Dedifferentiated amniotic fluid mesenchymal stem cell (primary cell): ENCODE results near the gene ALPL.
"Not testable (repeated sequence)": the region's sequence is repeated elsewhere in the genome, so short reads cannot be mapped to it uniquely, and the experiment has no call there.

Source experiments
- DNase-seq: peaks from one replicate; pipeline ENCODE4 v3.0.0-alpha.2; 2016; ENCODE audit errors: extremely low spot score

ALPL gene

DNA sequence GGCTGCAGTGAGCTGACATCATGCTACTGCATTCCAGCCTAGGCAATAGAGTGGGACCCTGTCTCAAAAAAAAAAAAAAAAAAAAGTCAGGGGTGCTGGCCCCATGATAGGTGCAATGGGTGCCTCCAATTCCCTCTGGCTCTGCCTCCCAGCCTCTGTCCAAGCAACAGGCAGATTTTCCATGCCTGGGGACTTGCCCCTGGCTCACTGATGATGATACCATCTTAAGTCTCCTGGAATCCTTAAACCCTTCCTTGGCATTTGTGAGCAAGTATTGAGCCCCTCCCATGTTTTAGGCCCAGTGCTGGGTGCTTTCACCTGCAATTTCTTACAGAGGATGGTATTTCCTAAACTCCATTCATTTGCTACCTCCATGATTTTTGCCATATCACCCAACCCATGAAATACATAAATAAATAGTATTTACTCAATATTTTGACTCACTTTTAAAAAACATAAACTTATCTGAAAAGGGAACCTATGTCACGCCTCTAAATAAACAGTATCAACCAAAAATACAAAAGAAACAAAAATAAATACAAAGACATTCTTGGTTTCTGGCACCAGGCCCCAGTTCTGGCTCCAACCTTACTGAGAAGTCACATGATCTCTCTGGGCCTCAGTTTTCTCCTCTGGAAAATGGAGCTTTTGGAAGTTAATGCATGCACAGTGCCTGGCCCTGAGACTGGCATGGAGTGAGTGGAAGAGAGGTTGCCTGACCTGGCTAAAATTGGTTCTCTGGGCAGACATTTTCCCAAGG, 1.5 kb upstream of the ALPL start:
- no peak for DNase-seq

DNA sequence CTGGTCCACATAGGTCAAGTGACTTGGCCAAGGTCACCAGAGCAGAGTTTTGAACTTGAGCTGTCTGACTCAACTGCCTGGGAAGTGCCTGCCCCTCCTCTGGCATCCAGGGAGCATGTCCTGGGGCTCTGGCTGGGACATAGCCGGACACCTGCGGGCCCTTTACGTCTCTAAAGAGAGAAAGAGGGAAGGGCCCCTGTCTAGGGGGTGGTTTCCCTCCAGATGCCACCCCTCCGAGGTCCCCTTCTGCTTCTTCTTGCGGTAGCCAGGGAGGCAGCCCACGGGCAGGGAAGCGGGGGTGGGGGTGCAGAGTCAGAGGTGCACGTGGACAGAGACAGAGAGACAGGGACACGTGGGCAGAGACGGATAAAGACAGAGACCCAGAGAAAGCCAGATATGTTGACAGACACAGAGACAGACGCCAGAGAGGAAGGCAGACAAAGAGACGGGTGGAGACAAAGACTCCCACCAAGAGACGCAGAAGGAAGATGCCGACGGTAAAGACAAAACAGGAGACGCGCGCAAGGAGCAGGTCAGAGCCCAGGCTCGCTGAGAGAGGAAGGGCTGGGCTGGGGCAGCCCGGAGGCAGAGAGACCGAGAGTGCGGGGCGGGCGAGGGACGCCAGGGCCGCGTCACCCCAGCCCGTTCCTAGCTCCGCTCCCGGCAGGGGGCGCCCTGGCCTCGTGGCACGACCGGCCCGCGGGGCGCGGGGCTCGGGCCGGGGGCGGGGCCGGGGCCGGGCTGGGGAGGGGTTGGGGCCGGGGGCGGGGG, 458 bp upstream of the ALPL start:
- DNase-seq: peak; percentile 23

DNA sequence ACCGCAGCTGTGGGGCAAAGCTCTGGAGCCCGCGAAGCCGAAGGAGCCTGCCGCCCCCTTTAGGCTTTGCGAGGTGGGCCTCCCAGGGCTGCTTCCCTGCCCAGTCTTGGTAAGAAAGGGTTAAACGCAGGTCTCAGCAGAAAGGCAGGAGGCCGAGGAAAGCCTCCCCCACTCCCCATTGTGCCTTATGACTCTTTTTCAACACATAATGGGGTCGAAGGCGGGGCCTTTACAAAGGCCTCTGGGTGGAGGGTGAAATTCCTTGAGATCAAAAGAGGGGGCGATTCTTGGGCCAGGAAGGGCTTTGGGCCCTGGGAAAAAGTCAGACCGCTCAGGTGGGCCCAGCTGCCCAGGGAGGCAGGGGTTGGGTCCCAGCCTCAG, 880 bp downstream of the ALPL start:
- no peak for DNase-seq

DNA sequence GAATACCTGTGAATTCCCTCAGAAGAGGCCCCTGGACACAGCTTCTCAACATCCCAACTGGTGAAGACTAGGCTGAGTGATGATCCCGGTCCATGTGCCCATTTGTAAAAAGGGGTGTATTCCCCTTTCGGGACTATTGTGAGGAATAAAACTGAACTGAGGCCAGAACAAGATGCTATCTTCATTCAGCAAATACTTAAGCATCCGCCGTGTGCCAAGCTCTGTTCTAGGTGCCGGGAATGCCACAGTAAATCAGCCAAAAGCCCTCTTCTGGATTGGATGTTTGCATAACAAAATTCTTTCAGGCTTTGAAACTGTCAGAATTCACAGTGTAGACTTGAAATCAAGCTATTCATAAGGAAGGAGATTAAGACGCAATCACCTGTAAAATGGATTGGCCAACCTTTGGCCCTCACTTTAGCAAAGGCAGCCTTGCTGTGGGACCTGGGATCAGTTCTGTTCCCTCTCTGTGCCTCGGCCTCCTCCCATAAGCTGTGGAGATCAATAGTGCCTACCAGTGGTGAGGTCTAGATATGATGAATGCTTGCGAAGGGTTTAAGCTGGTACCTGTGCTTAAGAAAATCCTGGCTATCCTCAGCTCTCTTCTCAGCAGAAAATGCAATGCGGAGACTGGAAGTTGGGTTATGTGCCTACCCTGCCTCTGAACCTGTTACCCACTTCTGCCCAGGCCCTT, 1.8 kb downstream of the ALPL start:
- no peak for DNase-seq

DNA sequence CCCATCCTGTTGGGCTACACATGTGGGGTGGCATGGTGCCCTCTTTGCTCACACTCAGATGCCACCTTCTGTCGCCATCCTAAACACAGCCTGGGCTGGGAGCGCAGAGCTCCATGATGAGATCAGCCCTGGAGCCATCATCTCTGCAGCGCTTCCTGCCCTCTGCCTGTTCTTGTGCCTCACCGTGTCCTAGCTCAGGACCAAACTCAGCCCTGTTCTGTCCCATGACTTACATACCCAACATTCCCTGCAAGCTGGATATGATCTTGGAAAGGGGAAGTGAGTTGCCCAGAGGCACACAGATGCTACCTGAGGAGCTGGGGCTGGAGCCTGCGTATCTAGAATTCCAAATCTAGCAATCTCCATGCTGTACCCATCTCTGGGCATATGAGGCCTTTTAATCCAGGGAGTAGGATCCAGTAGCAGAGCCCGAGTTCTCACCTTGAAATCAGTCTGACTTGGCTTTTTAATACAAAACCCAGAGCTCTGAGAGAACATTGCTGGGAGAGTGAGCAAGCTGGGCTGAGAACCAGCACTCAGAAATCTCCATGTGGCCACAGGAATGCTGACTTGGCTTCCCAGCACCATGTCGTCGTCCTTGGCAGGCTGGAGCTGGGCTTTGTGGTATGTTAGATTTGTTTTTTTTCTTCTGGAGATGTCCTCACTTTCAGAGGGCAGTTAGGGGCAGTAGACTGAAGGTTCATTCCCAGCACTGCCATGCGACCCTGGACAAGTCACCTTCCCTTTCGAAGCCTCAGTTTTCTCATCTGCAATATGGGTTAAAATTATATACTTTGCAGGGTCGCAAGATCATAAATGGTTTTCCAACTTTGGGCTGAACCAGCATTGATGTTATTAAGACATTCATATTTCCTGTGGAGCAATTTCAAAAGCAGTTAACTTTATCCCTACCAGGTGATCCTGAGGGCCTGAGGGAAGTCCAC, 2.6 kb downstream of the ALPL start:
- peak; percentile 97 for DNase-seq

DNA sequence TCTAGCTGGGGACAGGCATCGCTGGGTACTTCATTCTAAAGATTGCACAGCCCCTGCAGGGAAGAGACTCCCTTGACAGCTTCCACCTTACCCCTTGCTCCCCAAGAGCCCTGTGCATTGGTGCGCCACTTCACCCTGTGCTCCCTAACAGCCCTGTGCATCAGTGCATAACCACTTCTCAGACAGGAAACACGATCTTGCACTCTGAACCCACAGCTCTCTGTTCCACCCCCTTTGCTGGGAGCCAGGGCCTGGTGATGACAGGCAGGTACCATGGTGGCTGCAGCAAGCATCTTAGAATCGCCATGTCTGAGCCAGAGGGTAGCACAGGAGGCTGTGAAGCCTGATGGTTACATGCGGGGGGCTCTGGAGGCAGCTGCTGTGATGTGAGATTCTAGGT, 5.0 kb downstream of the ALPL start:
- DNase-seq: no peak

DNA sequence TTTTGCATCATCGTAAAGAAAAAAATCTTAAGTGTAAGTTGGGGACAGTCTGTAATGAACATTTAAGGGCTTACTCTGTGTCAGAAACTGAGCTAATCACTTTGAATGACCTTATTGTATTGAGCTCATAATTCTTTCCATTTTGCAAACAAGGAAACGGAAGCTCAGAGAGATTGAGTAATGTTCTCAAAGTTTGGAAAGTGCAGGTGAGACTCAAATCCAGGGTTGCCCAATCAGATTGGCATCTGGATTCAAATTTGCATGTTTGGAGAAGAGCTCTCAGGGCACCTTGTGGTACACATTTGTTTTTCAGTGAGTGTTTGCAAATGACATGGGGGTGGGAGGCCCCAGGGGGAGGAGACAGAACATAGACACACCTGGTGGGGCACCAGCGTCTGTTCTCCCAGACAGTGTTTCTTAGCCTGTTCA, 8.0 kb downstream of the ALPL start:
- DNase-seq: no peak

DNA sequence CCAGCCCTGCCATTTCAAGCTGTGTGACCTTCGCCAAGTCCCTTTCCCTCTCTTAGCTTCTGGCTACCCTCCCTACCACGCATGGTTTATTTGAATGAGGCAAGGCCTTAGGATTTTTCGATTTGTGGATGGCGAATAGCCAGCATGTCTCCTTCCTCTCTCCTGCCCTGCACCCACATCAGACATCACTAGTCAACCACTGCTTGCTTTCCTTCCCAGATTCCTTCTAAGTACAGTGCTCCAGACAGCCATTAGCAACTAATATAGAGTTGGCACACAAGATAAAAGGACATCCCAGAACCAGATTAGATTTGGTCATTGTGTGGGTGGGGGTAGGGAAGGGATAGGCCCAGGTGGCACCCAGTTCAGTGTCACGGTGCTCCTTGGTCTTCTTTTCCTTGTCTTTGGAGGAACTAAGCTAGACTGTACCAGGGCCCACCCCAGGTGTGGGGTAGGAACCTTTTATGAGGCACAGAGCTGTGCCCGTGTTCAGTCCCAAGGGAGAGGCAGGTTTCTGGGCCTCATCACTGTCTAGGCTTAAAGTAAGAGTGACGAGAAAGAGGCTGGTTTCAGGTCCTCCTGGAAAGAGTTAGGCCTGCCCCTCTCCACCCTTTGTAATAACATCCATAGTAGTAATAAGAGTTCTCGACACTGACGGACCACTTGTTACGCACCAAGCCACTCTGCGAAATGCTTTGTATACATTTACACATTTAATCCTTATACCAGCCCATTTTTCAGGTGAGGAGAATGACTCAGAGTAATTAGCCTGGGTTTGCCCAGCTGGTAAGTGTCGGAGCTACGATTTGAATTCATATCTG, 8.6 kb downstream of the ALPL start:
- DNase-seq: no peak

DNA sequence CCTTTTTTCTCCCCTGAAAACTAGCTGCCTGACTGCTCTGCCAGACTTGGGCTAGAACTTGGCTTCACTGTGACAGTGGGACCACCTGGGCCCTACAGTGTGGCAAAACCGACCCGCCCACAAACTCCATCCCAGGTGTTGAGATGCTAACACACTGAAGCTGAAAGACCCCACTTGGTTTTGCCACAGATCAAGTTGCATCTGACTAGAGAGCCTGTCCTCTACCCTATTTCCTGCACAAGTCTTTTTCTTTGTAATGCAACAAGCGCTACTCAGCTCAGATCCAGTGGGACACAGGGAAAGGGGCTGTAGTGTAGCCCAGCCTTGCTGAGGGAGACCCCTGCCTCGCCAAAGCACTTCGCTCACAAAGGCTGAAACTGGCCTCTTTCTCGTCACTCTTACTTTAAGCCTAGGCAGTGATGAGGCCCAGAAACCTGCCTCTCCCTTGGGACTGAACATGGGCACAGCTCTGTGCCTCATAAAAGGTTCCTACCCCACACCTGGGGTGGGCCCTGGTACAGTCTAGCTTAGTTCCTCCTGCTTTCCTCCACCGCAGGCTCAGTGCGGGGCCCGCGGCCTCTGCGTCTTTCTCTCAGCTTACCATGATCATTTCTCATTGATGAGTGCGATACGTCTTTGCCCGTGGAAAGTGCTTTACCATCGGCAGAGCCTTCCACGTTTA, 9.7 kb downstream of the ALPL start:
- no peak for DNase-seq

DNA sequence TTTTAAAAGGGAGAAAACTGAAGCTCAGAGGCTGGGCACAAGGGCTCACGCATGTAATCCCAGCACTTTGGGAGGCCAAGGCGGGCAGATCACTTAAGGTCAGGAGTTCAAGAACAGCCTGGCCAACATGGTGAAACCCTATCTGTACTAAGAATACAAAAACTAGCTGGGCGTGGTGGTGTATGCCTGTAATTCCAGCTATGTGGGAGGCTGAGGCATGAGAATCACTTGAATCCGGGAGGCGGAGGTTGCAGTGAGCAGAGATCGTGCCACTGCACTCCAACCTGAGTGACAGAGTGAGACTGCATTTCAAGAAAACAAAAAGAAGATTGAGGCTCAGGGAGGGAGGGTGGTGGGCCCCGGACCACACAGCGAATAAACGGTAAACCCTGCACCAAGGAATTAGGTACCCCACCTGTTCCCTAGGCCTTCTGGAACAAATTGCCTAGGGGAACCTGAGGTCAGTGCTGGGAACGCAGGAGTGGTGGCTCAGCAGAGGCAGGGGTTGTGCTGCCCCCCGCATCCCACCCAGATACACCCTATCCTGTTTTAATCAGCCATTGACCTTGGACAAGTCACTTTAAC, 10.4 kb downstream of the ALPL start:
- not testable (repeated sequence) for DNase-seq

DNA sequence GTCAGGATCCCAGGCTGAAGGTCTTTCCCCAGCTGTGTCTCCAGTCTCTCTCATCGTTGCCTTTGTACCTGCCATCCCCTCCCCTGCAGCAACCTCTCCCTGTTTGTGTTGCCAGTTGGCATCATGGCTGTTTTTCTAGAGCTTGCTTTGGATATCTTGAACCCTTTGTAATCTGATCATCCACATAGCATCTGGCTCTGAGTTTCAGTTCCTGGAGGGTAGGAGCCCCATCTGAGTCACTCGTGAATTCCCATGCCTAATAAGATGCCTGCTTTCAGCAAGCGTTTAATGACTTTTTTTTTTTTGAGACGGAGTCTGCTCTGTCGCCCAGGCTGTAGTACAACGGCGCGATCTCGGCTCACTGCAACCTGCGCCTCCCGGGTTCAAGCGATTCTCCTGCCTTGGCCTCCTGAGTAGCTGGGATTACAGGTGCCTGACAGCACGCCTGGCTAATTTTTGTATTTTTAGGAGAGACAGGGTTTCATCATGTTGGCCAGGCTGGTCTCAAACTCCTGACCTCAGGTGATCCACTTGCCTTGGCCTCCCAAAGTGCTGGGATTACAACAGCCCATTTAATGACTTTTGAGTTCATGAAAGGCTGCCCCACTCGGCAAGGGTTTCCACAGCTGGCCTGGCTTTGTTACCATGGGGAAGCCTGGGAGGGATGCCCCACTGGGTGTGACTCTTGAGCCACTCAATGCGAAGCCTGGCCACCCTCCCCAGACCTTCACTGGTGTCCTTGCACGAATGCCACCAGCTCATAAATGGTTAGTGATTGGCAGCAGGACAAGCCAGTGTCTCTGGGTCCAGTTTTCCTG, 11.9 kb downstream of the ALPL start:
- DNase-seq: peak; percentile 34

DNA sequence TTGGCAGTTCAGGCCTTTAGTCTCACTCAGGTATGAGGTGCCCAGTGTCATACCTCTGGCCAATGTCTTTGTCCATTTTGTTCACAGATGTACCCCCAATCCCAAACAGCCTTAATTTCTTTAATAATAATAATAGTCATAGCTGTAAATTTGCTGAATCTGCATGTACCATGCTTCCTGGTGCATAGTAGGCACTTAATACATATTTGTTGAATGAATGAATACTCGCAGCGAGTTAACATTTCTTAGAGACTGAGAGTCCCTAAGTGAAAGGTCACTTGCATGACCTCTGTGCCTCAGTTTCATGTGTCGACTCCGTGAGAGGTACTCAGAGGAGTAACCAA, 12.5 kb downstream of the ALPL start:
- DNase-seq: no peak

DNA sequence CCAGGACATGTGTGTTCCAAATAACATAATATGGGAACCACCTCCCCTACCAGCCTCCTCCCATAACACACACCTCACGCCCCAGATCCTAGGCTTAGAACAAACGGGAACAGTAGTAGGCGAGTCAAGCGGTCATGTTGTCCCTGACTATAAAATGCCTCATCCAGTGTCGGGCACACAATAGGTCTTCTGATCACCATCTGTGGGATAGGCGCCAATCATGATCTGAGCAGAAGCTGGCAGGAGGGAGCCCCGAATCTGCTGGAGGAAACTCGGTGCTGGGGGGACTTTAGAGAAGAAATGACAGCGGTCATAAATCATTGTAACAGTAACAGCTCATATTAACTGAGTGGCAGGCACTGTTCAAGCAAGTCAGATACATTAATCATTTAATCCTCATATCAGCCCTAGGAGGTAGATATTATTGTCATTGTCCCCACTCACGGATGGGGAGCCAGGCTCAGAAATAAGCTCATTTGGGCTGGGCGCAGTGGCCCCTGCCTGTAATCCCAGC, 13.4 kb downstream of the ALPL start:
- DNase-seq: no peak

DNA sequence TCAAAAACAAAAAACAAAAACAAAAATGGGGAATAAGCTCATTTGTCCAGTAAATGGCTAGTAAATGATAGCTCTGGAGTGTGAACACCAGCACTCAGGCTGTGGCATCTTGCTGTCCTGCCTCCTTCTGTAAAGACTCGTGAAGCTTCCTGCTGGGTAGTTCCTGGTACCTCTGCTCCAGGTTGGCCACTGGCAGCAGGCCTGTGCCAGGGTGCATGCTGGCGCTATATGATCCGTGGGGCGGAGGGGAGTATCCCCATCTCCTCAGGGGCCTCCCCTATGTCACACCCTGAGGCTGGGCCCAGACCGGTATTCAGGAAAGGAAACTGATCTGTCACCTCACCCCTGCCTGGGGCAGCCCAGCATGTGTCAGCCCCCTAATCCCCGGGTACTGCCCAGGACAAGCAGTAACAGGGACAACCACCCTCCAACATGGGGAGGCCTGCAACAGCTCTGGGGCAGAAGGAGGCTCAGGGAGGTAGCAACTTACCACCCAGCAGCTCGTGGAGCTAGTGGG, 14.1 kb downstream of the ALPL start:
- DNase-seq: no peak

DNA sequence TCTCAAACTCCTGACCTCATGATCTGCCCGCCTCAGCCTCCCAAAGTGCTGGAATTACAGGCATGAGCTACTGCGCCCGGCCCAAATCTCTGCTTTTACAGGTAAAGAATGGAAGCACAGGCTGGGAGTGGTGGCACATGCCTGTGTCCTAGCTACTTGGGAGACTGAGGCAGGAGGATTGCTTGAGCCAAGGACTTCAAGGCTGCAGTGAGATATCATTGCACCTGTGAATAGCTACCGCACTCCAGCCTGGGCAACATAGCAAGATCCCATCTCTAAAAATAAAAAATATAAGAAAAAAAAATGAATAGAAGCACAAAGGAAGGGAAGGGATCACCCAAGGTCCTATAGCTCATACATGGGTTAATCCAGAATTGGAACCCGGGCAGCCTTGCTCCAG, 15.0 kb downstream of the ALPL start:
- DNase-seq: no peak

DNA sequence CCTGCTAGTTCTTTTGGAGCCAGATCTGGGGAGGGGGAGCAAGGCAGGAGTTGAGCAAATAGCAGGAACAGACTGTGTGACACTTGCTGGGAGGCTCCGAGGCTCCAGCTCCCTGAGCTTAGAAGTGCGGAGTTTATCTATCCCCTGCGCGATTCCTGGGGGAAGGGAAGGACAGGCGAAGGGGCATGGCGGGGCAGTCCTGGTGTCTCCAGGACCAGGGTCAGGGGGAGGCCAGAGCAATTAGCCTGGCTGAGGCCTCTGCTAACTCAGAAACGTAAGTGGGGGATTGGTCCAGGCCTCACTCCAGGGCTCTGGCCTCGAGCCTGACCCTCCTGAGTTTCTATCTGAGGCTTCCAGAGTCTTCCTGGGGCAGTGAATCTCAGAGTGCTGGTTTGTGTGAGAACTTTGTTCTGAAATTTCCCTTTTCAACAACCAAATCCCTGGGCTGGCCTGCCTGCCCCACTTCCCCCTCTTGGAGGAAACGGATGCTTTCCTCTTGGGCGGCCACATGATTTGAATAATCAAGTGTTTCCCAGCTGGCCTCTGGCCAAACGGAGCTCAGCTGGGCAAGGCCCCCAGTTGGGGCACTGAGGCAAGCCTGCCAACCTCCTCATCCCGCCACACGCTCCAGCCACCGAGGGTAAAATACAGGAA, 15.6 kb downstream of the ALPL start:
- no peak for DNase-seq

DNA sequence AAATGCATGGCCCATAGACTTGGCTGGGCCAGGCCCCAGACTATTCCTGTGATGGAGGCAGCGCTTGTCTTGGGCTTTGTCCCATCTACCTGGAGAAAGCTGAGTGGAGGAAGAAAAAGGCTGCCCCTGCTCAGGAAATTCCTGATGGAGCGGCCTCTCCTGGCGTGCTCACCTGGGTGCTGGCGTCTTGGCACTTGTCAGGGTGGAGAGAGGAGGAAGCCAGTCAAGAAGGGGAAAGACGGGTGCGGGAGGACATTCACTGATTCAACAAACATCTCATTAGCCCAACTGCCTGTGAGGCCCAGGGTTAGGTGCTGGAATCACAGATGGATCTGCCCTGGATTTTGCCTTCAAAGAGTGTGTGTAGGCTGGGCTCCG, 16.1 kb downstream of the ALPL start:
- DNase-seq: no peak

DNA sequence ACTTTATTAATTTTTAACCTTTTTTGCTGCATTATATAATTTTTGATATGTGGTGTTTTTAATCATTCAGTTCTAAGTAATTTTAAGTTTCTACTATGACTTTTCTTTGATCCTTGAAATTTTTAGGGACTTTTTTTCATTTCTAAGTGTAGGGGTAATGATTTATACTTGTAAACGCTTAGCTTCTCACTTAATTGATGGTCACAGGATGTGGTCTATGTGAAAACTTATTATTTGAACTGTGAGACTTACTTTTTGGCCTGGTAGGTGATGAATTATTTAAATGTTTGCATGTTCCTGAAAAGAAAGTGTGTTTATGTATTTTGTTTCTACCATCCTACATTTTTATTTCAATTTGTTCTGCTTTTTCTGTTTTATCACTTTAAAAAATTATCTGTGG, 17.2 kb downstream of the ALPL start:
- DNase-seq: no peak
